H9 (cell line): ENCODE data around the gene USP9Y. TPM values are rescaled to one million over a fixed set of nuclear protein-coding genes. Genes with fewer than 3 reads are reported as not detected.

ENCODE experiments used
- DNase-seq: peaks from one replicate; pipeline ENCODE4 v3.0.0-alpha.2; 2017
- H2AFZ ChIP-seq: one replicate; pipeline ENCODE4 v1.6.1; 2013; ENCODE audit warnings: mild to moderate bottlenecking, low read length, control low read depth, moderate library complexity
- H2AK5ac ChIP-seq: 2 replicates; pipeline ENCODE4 v1.6.1; 2013; ENCODE audit warnings: low read length, control low read depth, mixed read lengths; ENCODE audit not compliant: insufficient read length
- H2BK120ac ChIP-seq: one replicate; pipeline ENCODE4 v1.6.1; 2013; ENCODE audit warnings: low read depth, mild to moderate bottlenecking, low read length, control low read depth, inconsistent platforms; ENCODE audit not compliant: poor library complexity, severe bottlenecking
- H2BK12ac ChIP-seq: 2 replicates; pipeline ENCODE4 v1.6.1; 2013; ENCODE audit warnings: low read length, control low read depth, mixed read lengths, low read depth; ENCODE audit not compliant: insufficient read length
- H2BK15ac ChIP-seq: 2 replicates; pipeline ENCODE4 v1.6.1; 2013; ENCODE audit warnings: low read depth, low read length, control low read depth
- H2BK20ac ChIP-seq: one replicate; pipeline ENCODE4 v1.6.1; 2013; ENCODE audit warnings: low read depth, mild to moderate bottlenecking, low read length, control low read depth, inconsistent platforms; ENCODE audit not compliant: poor library complexity, severe bottlenecking
- H2BK5ac ChIP-seq: 2 replicates; pipeline ENCODE4 v1.6.1; 2013; ENCODE audit warnings: low read length, control low read depth, mixed read lengths; ENCODE audit not compliant: insufficient read length
- H3K14ac ChIP-seq: 2 replicates; pipeline ENCODE4 v1.6.1; 2013; ENCODE audit warnings: low read length, control low read depth; ENCODE audit not compliant: insufficient read depth
- H3K18ac ChIP-seq: 2 replicates; pipeline ENCODE4 v1.6.1; 2013; ENCODE audit warnings: low read depth, mild to moderate bottlenecking, mixed read lengths, low read length, control low read depth; ENCODE audit not compliant: insufficient read length
- H3K23ac ChIP-seq: 2 replicates; pipeline ENCODE4 v1.6.1; 2013; ENCODE audit warnings: low read length, control low read depth, mixed read lengths, low read depth; ENCODE audit not compliant: insufficient read length
- H3K23me2 ChIP-seq: 2 replicates; pipeline ENCODE4 v1.6.1; 2013; ENCODE audit warnings: low read depth, mild to moderate bottlenecking, mixed read lengths, low read length, control low read depth; ENCODE audit not compliant: insufficient read length, poor library complexity, severe bottlenecking
- H3K27ac ChIP-seq: 2 replicates; pipeline ENCODE4 v1.5.1; 2013; ENCODE audit warnings: low read length, control low read depth, mixed read lengths, low read depth; ENCODE audit not compliant: insufficient read length
- H3K27me3 ChIP-seq: 2 replicates; pipeline ENCODE4 v1.6.1; 2013; ENCODE audit warnings: low read length, control low read depth, inconsistent platforms; ENCODE audit not compliant: insufficient read depth
- H3K4ac ChIP-seq: 2 replicates; pipeline ENCODE4 v1.6.1; 2013; ENCODE audit warnings: low read depth, mild to moderate bottlenecking, control low read depth, inconsistent platforms, low read length, moderate library complexity
- H3K4me1 ChIP-seq: 2 replicates; pipeline ENCODE4 v1.6.1; 2013; ENCODE audit warnings: low read length, control low read depth, inconsistent platforms; ENCODE audit not compliant: insufficient read depth
- H3K4me2 ChIP-seq: 2 replicates; pipeline ENCODE4 v1.6.1; 2013; ENCODE audit warnings: low read length, control low read depth, mixed read lengths; ENCODE audit not compliant: insufficient read length, insufficient read depth
- H3K56ac ChIP-seq: 2 replicates; pipeline ENCODE4 v1.6.1; 2013; ENCODE audit warnings: low read depth, mild to moderate bottlenecking, mixed read lengths, low read length, control low read depth; ENCODE audit not compliant: insufficient read length
- H3K79me1 ChIP-seq: 2 replicates; pipeline ENCODE4 v1.6.1; 2013; ENCODE audit warnings: low read depth, mild to moderate bottlenecking, moderate library complexity, low read length, control low read depth, inconsistent platforms; ENCODE audit not compliant: insufficient read depth, poor library complexity, severe bottlenecking
- H3K79me2 ChIP-seq: 2 replicates; pipeline ENCODE4 v1.6.1; 2013; ENCODE audit warnings: low read length, control low read depth, inconsistent platforms; ENCODE audit not compliant: insufficient read depth
- H3K9ac ChIP-seq: 2 replicates; pipeline ENCODE4 v1.6.1; 2013; ENCODE audit warnings: low read length, control low read depth, mixed read lengths; ENCODE audit not compliant: insufficient read length; ENCODE audit errors: extremely low read depth
- H3K9me3 ChIP-seq: one replicate; pipeline ENCODE4 v1.6.1; 2013; ENCODE audit warnings: low read depth, low read length, inconsistent platforms; ENCODE audit not compliant: control insufficient read depth
- H3T11ph ChIP-seq: one replicate; pipeline ENCODE4 v1.6.1; 2013; ENCODE audit warnings: mild to moderate bottlenecking, low read length, control low read depth, inconsistent platforms
- H4K20me1 ChIP-seq: one replicate; pipeline ENCODE4 v1.6.1; 2013; ENCODE audit not compliant: control insufficient read depth, insufficient read length, insufficient read depth
- H4K5ac ChIP-seq: 2 replicates; pipeline ENCODE4 v1.6.1; 2013; ENCODE audit warnings: low read depth, mild to moderate bottlenecking, mixed read lengths, low read length, control low read depth; ENCODE audit not compliant: insufficient read length
- H4K8ac ChIP-seq: replicated peaks from 2 replicates; pipeline ENCODE4 v1.6.1; 2013; ENCODE audit warnings: low read length, control low read depth, mixed read lengths, low read depth; ENCODE audit not compliant: insufficient read length
- H4K91ac ChIP-seq: 2 replicates; pipeline ENCODE4 v1.6.1; 2013; ENCODE audit warnings: low read depth, mild to moderate bottlenecking, moderate library complexity, mixed read lengths, low read length, control low read depth; ENCODE audit not compliant: insufficient read length
- H3K27ac Mint-ChIP-seq, 3 experiments: 2 replicates in 2 of 3; 3 replicates in 1 of 3; pipeline ENCODE4 v1.8.0; 2020 to 2021; ENCODE audit warnings: mixed read lengths in 3 of 3, mild to moderate bottlenecking in 1 of 3, moderate library complexity in 1 of 3
- H3K27me3 Mint-ChIP-seq: 2 replicates; pipeline ENCODE4 v1.8.0; 2021; ENCODE audit warnings: low read depth, mild to moderate bottlenecking, moderate library complexity, mixed read lengths
- H3K36me3 Mint-ChIP-seq, 3 experiments: 2 replicates in 2 of 3; 3 replicates in 1 of 3; pipeline ENCODE4 v1.8.0; 2020 to 2021; ENCODE audit warnings: low read depth in 3 of 3, mixed read lengths in 3 of 3; ENCODE audit not compliant: insufficient read depth in 1 of 3
- H3K4me1 Mint-ChIP-seq, 2 experiments: 2 replicates each; pipeline ENCODE4 v1.8.0; 2020; ENCODE audit warnings: mixed read lengths in 2 of 2
- H3K4me3 Mint-ChIP-seq, 2 experiments: 2 replicates in 1 of 2; 3 replicates in 1 of 2; pipeline ENCODE4 v1.8.0; 2020 to 2021; ENCODE audit warnings: mild to moderate bottlenecking in 2 of 2, mixed read lengths in 2 of 2, moderate library complexity in 1 of 2
- H3K9me3 Mint-ChIP-seq, 2 experiments: 2 replicates in 1 of 2; 3 replicates in 1 of 2; pipeline ENCODE4 v1.8.0; 2020; ENCODE audit warnings: mild to moderate bottlenecking in 2 of 2, mixed read lengths in 2 of 2, moderate library complexity in 1 of 2
- CTCF ChIP-seq: fragments of 200-600 bp; sonication (generic); conservative IDR thresholded peaks from 3 replicates; pipeline ENCODE4 v1.8.0; 2021; ENCODE audit warnings: antibody characterized with exemption, mild to moderate bottlenecking
- whole genome bisulfite sequencing: extraction: QIAGEN DNeasy Blood & Tissue Kit; methylation state at CpG from one replicate; pipeline ENCODE4 v1.1.7; 2013; ENCODE audit warnings: missing lambda C conversion rate, low lambda C conversion rate, mixed read lengths; ENCODE audit not compliant: insufficient read length; ENCODE audit errors: extremely low coverage; 5-methylcytosine and 5-hydroxymethylcytosine counted together
- total RNA-seq: library from RNA; stranded (reverse); gene quantifications from 2 replicates; pipeline ENCODE4 v1.2.1, GENCODE V29; 2021

USP9Y gene
- total RNA-seq, 1 experiment from 2014 or later: not detected

GRCh38 chrY:12733625-12734024, 32.6 kb downstream of the USP9Y start:
- Histone ChIP-seq H3K4me2 (no peak overlapping the region), H3K18ac (no peak overlapping the region), H2BK120ac (no peak overlapping the region), H4K8ac (no peak overlapping the region), H2BK5ac (no peak overlapping the region), H2BK15ac (no peak overlapping the region), H4K91ac (no peak overlapping the region), H3K79me2 (no peaks in the 10 kb centered on the region), H4K5ac (no peak overlapping the region), H3T11ph (no peak overlapping the region), H2AK5ac (no peak overlapping the region), H2AFZ (no peak overlapping the region), H3K23ac (no peak overlapping the region), H3K27ac (no peak overlapping the region), H3K14ac (no peak overlapping the region), H3K23me2 (no peaks in the 10 kb centered on the region), H2BK12ac (no peak overlapping the region), H3K9me3 (no peaks in the 10 kb centered on the region), H3K4me1 (no peaks in the 10 kb centered on the region), H3K27me3 (no peaks in the 10 kb centered on the region), H3K79me1 (no peaks in the 10 kb centered on the region), H4K20me1 (no peaks in the 10 kb centered on the region), H2BK20ac (no peak overlapping the region), H3K56ac (no peak overlapping the region), H3K4ac (no peak overlapping the region), H3K9ac (no peak overlapping the region)
- Mint-ChIP-seq H3K36me3 (no peaks in the 10 kb centered on the region), H3K4me1 (no peaks in the 10 kb centered on the region), H3K4me3 (no peak overlapping the region), H3K27ac (no peak overlapping the region), H3K9me3 (no peaks in the 10 kb centered on the region), H3K27me3 (no peaks in the 10 kb centered on the region)
- WGBS: no CpG with 5 or more reads among the region's 3 CpGs
- no peak for TF ChIP-seq CTCF
- no peak for DNase-seq
